Epidermal melanocyte (primary cell): Measurements from ENCODE around the gene EPM2A.

ENCODE experiments used
- DNase-seq: peaks from one replicate; pipeline ENCODE4 v3.0.0; 2011; ENCODE audit warnings: low spot score; ENCODE audit not compliant: insufficient read length

The EPM2A gene

DNA sequence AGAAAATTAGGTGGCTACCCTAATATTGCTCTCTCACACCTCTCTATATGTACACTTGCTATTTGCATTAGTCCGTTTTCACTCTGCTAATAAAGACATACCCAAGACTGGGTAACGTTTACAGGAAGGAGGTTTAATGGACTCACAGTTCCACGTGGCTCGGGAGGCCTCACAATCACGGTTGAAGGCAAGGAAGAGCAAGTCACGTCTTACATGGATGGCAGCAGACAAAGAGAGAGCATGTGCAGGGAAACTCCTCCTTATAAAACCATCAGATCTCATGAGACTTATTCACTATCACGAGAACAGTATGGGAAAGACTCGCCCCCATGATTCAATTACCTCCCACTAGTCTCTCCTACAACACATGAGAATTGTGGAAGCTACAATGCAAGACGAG lies 53.4 kb downstream of the EPM2A start:
- DNase-seq = no peak

GRCh38 chr6:145673504-145673903 lies 61.8 kb downstream of the EPM2A start:
- no peak for DNase-seq

GRCh38 chr6:145670311-145670710 lies 65.0 kb downstream of the EPM2A start:
- DNase-seq = no peak

GRCh38 chr6:145669627-145670034 lies 65.7 kb downstream of the EPM2A start:
- no peak for DNase-seq

- no peak for DNase-seq
These were observed 66.5 kb downstream of the EPM2A start for GRCh38 chr6:145668844-145669243.

- no peak for DNase-seq
These were observed 74.6 kb downstream of the EPM2A start for GRCh38 chr6:145660676-145661075.

DNA sequence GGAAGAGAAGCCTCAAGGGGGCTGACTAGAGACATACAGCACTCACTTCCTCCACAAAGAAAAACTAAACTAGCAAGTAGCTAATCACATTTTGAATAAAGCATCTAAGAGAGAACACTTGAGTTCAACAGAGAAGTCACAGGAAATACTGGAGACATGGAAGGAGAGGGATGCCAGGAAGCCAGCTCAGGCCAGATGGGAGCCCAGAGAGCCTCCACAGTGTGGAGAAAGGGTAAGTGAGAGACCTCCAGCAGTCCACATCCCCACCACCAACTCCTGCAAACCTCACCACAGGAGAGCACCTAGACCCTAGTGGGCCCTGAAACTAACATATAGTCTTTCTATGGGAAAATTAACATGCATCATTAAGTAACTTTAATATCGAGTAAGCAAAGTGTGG lies 79.2 kb downstream of the EPM2A start:
- no peak for DNase-seq

DNA sequence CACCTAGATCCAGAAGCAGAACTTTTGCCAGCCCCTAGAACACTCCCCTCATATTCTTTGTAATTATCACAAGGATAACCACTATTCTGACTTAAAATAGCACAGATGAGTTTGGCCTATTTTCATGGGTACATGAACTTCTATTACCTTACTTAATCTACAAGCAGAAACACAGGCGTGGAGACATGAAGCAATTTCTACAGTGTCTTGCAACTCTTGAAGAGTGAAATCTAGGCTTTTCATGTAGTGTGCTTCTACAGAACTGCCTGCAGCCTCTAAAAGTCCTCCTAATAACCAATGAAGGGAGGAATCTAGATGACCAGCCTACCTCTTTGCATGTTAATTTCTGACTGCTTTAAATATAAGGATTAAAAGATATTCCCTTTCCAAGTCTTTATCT lies 82.7 kb downstream of the EPM2A start:
- DNase-seq = no peak

DNA sequence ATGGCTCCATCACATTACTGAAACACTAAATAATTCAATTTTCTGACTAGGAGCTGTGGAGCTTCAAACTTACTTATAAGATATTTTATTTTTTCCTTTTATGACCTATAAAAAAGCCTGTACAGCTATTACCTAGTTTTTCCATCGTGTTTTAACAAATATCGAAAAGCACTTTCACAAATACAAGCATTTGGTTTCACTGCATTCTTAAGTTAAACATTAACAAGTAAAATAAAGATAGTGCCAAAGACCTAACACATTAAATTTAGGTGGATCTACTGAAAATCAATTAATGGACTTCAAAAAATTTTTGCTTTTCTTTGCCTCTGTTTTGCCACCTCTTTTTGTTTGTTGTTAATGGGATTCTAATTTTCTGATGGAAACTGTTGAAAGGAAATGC lies 83.3 kb downstream of the EPM2A start:
- DNase-seq = no peak

GRCh38 chr6:145648149-145648548 lies 87.2 kb downstream of the EPM2A start:
- no peak for DNase-seq

DNA sequence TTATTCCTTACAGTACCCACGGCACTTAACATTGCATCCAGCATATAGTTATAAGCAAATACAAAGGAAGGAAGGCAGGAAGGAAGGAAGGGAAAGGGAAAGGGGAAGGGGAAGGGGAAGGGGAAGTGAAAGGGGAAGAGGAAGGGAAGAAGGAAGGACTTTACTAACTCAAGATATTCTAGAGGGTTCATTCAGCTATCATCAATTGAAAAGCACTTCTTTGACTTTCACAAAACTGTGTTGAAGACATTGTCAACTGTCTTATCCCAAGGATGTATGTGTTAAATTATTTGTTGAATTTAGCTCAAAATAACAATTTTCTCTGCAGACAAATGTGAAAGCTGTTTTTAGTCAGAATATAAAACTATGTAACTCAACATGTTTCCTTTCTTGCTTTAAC lies 87.7 kb downstream of the EPM2A start:
- no peak for DNase-seq

- DNase-seq = no peak
These were observed 91.6 kb downstream of the EPM2A start for GRCh38 chr6:145643760-145644159.

DNA sequence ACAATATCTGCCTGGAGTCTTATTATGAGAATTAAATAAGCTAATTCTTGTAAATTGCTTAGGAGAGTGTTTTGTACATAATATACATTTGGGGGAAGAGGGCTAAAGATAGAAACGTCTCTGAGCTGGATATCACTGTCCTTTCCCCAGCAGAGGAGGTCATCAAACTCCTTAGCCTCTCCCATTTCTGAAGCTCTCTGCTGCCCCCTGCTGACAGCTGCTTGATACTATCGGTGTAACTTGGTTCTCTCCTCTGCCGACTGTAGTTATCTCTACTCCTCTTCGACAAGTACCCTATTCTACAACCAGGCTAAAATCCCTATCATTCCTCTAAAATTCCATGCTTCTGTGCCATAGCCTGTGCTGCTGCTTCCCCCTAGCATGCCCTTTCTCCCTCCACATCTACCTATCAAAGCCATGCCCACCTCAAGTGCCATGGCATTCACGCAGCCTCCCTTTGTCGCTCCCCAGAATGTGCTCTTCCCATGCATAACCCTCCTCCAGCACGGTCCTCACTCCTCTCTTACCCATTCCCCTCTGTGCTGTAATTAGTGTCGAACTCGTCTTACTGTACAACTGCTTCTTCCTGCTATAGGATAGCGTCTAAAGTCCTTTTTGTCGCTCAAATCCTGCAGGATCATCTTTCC lies 101.2 kb downstream of the EPM2A start:
- DNase-seq = peak; percentile 86

DNA sequence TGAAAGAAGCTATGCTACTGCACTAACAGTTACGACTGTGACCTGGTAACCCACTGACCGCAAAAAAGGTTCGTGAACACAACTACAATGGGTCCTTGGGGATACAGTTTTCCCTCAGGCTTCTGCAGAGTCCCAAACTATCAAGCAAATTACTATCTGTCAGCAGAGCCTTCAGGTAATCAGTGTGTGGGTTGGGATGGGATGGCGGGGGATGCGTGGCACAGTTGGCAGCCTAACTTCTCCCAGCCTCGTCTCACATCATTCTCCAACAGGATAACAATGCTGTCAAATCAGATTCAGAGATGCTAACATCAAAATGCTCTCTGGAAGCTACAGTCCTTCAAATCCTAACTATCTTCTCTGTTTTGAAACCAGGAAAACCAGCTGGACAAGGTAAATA lies 102.3 kb downstream of the EPM2A start:
- DNase-seq = no peak

DNA sequence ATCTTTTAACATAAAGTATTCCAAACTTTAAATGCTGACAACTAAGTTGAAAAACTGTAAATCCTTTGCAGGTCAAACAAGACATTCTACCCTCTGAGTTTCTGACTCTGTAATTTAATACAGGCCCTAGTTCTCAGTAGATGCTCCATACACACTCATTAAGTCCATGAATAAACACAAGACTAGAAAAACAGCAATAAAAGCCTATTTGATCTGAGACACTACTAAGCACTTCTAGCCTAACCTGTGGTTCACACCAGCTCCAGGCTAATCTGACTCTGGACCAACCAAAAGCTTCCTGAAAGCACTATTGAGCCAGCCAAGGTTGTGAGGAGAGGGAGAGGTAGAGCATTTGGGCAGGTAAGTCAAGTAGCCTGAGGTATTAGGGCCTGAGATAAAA lies 103.9 kb downstream of the EPM2A start:
- no peak for DNase-seq

GRCh38 chr6:145630598-145630997 lies 104.7 kb downstream of the EPM2A start:
- DNase-seq = no peak

DNA sequence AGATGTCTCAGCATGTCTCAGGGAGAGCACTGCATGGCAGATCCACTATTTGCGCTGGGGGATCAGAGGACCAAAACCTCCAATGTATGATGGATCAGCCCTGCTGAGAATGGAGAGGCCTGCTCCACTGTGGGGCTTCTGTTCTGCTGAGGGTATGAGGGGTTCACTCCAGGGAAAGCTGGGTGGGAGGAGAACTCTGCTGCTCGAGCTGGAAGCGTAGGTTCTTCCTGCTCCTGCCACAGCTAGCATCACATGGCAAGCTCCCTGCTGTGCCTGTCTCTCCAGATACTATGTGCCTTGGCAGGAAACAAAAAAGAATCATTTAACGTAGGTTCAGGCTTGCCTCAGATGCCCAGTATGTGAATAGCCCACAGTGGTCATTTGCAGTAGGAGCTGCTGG lies 105.8 kb downstream of the EPM2A start:
- DNase-seq = no peak

DNA sequence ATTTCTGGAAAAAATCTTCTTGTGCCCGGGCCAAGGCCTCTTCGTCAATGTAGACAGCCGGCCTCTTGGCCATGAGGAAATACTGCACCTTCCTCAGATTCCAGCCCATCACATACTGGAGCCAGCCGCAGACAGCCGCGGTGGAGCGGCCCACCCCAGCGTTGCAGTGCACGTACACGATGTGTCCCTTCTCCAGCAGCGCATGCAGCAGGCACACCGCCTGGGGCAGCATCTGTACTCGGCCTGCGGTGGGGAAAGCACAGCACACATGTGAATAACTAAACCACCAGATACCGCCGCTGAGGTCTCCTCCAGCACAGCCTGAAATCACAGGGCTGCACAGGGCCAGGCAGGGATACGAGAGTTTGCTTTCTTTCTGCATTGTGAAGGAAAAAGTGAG lies 107.9 kb downstream of the EPM2A start:
- DNase-seq = no peak

DNA sequence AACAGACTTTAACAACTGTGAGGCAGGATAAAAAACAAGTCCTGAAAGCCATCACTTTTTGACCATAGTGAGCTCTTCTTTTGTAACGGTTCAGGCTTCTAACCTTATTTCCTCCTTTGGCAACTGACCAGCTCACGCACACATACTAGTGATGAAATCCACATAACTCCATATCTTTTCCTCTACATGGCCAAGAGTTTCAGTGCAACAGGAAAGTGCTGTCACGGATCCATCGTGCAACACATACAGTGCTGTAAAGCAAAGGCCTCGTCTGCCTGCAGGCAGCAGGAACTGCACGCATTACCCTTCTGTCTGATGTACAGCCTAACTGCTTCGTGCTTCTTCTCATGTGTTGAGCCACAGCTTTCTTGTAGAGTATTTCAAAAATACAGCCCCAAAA lies 108.5 kb downstream of the EPM2A start:
- no peak for DNase-seq

DNA sequence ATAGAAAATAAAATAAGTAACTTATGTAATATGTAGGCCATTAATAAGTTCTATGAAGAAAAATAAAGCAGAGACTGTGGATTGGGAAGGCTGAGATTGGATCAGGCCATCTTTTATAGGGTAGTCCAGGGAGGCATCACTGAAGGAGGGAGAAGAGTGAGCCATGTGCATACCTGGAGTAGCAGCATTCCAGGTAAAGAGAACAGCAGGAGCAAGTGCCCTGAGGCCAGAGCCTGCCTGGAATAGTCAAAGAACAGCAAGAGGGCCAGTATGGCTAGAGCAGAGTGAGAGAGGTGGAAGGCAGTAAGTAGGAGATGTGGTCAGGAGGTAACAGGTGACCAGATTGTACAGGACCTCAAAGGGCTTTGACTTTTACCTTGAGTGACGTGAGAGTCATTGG lies 112.1 kb downstream of the EPM2A start:
- DNase-seq = no peak

- DNase-seq = no peak
These were observed 113.5 kb downstream of the EPM2A start for GRCh38 chr6:145621776-145622175.

- no peak for DNase-seq
These were observed 115.2 kb downstream of the EPM2A start for GRCh38 chr6:145620088-145620487.

GRCh38 chr6:145609521-145609920 lies 125.8 kb downstream of the EPM2A start:
- no peak for DNase-seq

- no peak for DNase-seq
These were observed 126.5 kb downstream of the EPM2A start for GRCh38 chr6:145608850-145609249.
